CD14-positive monocyte (primary cell): ENCODE results near the gene POLR2B. TPM values are rescaled to one million over a fixed set of nuclear protein-coding genes. Genes with fewer than 3 reads are reported as not detected.
A peak's percentile ranks its signal among the peaks of the same experiment; 100 is the strongest.

ENCODE experiments used
- DNase-seq, 3 donors: peaks; one replicate each; pipeline ENCODE4 v3.0.0-alpha.2; 2011 to 2022
- H2AFZ ChIP-seq: 2 replicates; pipeline ENCODE4 v1.6.0; 2012; ENCODE audit warnings: mild to moderate bottlenecking, low read depth, low read length, inconsistent platforms; ENCODE audit not compliant: insufficient read depth, poor library complexity, severe bottlenecking
- H3K27ac ChIP-seq, 2 donors: 1 replicate in 1 of 2; 2 replicates in 1 of 2; pipeline ENCODE4 v1.5.1; 2012 to 2013; ENCODE audit warnings: low read length in 2 of 2, control low read depth in 1 of 2, inconsistent platforms in 1 of 2, low read depth in 1 of 2, mild to moderate bottlenecking in 1 of 2
- H3K27me3 ChIP-seq, 2 donors: one replicate each; pipeline versions ENCODE4 v1.6.0 to v1.6.1; 2011 to 2013; ENCODE audit warnings: low read length in 2 of 2; ENCODE audit not compliant: control insufficient read depth in 2 of 2, insufficient read depth in 2 of 2
- H3K36me3 ChIP-seq, 2 donors: replicated peaks in 1 of 2; 1 replicate in 1 of 2; 2 replicates in 1 of 2; pipeline versions ENCODE4 v1.5.1 to v1.6.1; 2012 to 2013; ENCODE audit warnings: low read length in 2 of 2, control low read depth in 1 of 2, inconsistent platforms in 1 of 2, mild to moderate bottlenecking in 1 of 2; ENCODE audit not compliant: insufficient read depth in 2 of 2, control insufficient read depth in 1 of 2
- H3K4me1 ChIP-seq, 2 donors: 1 replicate in 1 of 2; 2 replicates in 1 of 2; pipeline versions ENCODE4 v1.5.1 to v1.6.1; 2012 to 2013; ENCODE audit warnings: low read length in 2 of 2, control low read depth in 1 of 2, inconsistent platforms in 1 of 2, mild to moderate bottlenecking in 1 of 2, moderate library complexity in 1 of 2; ENCODE audit not compliant: insufficient read depth in 2 of 2, control insufficient read depth in 1 of 2
- H3K4me2 ChIP-seq: replicated peaks from 2 replicates; pipeline ENCODE3; 2012; ENCODE audit warnings: low read length, moderate library complexity, mild to moderate bottlenecking; ENCODE audit not compliant: poor library complexity, severe bottlenecking; ENCODE audit errors: extremely low read depth
- H3K4me3 ChIP-seq, 3 experiments: fragments of 200-600 bp in 1 of 3; sonication (generic) in 1 of 3; replicated peaks in 1 of 3; 1 replicate in 2 of 3; 2 replicates in 1 of 3; pipeline ENCODE4 v1.5.1; 2011 to 2013; ENCODE audit warnings: low read length in 3 of 3, mild to moderate bottlenecking in 3 of 3, control low read depth in 2 of 3, low read depth in 2 of 3, inconsistent platforms in 1 of 3, moderate library complexity in 1 of 3
- H3K79me2 ChIP-seq: 2 replicates; pipeline ENCODE4 v1.6.0; 2012; ENCODE audit warnings: mild to moderate bottlenecking, control low read depth, inconsistent platforms, low read length, moderate library complexity; ENCODE audit not compliant: insufficient read depth
- H3K9ac ChIP-seq: 2 replicates; pipeline ENCODE4 v1.6.0; 2017; ENCODE audit warnings: low read length, mild to moderate bottlenecking; ENCODE audit not compliant: insufficient read depth, poor library complexity, severe bottlenecking
- H3K9me3 ChIP-seq, 2 donors: replicated peaks in 1 of 2; 1 replicate in 1 of 2; 2 replicates in 1 of 2; pipeline versions ENCODE4 v1.5.1 to v1.6.1; 2012 to 2013; ENCODE audit warnings: low read length in 2 of 2, control low read depth in 1 of 2; ENCODE audit not compliant: control insufficient read depth in 1 of 2, insufficient read depth in 1 of 2
- H4K20me1 ChIP-seq: 2 replicates; pipeline ENCODE4 v1.6.0; 2012; ENCODE audit warnings: mild to moderate bottlenecking, low read length, control low read depth, moderate library complexity; ENCODE audit not compliant: insufficient read depth
- H3K27ac Mint-ChIP-seq, 7 donors: one replicate each; pipeline ENCODE4 v1.8.0; 2020; ENCODE audit warnings: mild to moderate bottlenecking in 7 of 7, mixed read lengths in 7 of 7, moderate library complexity in 6 of 7, inconsistent platforms in 2 of 7
- H3K27me3 Mint-ChIP-seq, 3 donors: one replicate each; pipeline ENCODE4 v1.8.0; 2021 to 2022; ENCODE audit warnings: low read depth in 3 of 3, mild to moderate bottlenecking in 3 of 3, mixed read lengths in 3 of 3, moderate library complexity in 3 of 3, inconsistent platforms in 1 of 3
- H3K36me3 Mint-ChIP-seq, 2 donors: one replicate each; pipeline ENCODE4 v1.8.0; 2020; ENCODE audit warnings: mixed read lengths in 2 of 2, inconsistent platforms in 1 of 2, mild to moderate bottlenecking in 1 of 2
- H3K4me1 Mint-ChIP-seq: one replicate; pipeline ENCODE4 v1.8.0; 2020; ENCODE audit warnings: mild to moderate bottlenecking, mixed read lengths
- H3K4me3 Mint-ChIP-seq, 2 donors: one replicate each; pipeline ENCODE4 v1.8.0; 2020; ENCODE audit warnings: mild to moderate bottlenecking in 2 of 2, mixed read lengths in 2 of 2, moderate library complexity in 1 of 2
- H3K9me3 Mint-ChIP-seq, 7 donors: one replicate each; pipeline ENCODE4 v1.8.0; 2020 to 2022; ENCODE audit warnings: mixed read lengths in 7 of 7, mild to moderate bottlenecking in 6 of 7, moderate library complexity in 6 of 7, inconsistent platforms in 2 of 7
- WGBS: methylation state at CpG from one replicate; pipeline ENCODE4 v1.1.5; 2013; ENCODE audit warnings: missing lambda C conversion rate; ENCODE audit not compliant: insufficient coverage; 5-methylcytosine and 5-hydroxymethylcytosine counted together
- intact Hi-C, 2 donors: fragments of 100-400 bp; cut with micrococcal nuclease; formaldehyde crosslinking; loops; one replicate each; pipeline versions ENCODE4 v1.15.0 to v1.15.1; 2023
- polyA plus RNA-seq, 3 donors: library from polyadenylated mRNA; depleted of rRNA in 1 of 3; unstranded in 2 of 3; stranded (reverse) in 1 of 3; fragments of 300-500 nt in 2 of 3; fragments of >200 nt in 1 of 3; fragmentation: Illumina TruSeq in 2 of 3; gene quantifications; 1 replicate in 2 of 3; 2 replicates in 1 of 3; pipeline ENCODE4 v1.2.3, GENCODE V29; 2012 to 2021
- TF ChIP-seq, protein P1 (sequence below): fragments of 200-600 bp; IDR thresholded peaks from one replicate; pipeline ENCODE4 v1.8.0; 2022; ENCODE audit warnings: antibody characterized with exemption, mild to moderate bottlenecking

The POLR2B gene
- polyA plus RNA-seq, 3 donors = 29.0 to 42.1 (median 36.1) TPM

DNA sequence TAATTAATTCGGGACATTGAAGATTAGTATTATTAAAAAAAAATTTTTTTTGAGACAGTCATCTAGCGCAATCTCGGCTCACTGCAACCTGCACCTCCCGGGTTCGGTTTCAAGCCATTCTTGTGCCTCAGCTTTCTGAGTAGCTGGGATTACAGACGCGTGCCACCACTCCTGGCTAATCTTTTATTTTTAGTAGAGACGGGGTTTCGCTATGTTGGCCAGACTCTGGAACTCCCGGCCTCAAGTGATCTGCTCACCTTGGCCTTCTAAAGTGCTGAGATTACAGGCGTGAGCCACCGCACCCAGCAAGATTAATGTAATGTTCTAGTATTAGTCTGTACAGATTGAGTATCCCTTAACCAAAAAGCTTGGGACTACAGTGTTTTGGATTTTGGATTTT, 38.3 kb upstream of the POLR2B start:
- Mint-ChIP-seq H3K36me3 (peaks cover 17 to 38% of the 10 kb centered on the region in 2 donors), H3K27me3 (no peaks in the 10 kb centered on the region), H3K9me3 (peaks cover 0 to 4% (median 0%) of the 10 kb centered on the region in 7 donors), H3K4me1 (no peaks in the 10 kb centered on the region), H3K27ac (peak overlapping the region in 1 of 7 donors; percentile 68), H3K4me3 (no peak overlapping the region)
- Histone ChIP-seq H3K4me3 (no peak overlapping the region), H3K9ac (no peak overlapping the region), H3K27me3 (no peaks in the 10 kb centered on the region), H4K20me1 (no peaks in the 10 kb centered on the region), H3K4me2 (no peak overlapping the region), H3K27ac (no peak overlapping the region), H3K79me2 (no peaks in the 10 kb centered on the region), H2AFZ (no peak overlapping the region), H3K9me3 (no peaks in the 10 kb centered on the region), H3K4me1 (no peaks in the 10 kb centered on the region), H3K36me3 (peaks cover 4 to 34% of the 10 kb centered on the region in 2 donors)
- TF ChIP-seq, protein P1, sequence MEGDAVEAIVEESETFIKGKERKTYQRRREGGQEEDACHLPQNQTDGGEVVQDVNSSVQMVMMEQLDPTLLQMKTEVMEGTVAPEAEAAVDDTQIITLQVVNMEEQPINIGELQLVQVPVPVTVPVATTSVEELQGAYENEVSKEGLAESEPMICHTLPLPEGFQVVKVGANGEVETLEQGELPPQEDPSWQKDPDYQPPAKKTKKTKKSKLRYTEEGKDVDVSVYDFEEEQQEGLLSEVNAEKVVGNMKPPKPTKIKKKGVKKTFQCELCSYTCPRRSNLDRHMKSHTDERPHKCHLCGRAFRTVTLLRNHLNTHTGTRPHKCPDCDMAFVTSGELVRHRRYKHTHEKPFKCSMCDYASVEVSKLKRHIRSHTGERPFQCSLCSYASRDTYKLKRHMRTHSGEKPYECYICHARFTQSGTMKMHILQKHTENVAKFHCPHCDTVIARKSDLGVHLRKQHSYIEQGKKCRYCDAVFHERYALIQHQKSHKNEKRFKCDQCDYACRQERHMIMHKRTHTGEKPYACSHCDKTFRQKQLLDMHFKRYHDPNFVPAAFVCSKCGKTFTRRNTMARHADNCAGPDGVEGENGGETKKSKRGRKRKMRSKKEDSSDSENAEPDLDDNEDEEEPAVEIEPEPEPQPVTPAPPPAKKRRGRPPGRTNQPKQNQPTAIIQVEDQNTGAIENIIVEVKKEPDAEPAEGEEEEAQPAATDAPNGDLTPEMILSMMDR = no peak
- WGBS = 100% methylated on average over 5 of the region's 12 CpGs
- intact Hi-C loops = no loop called here
- DNase-seq = no peak

DNA sequence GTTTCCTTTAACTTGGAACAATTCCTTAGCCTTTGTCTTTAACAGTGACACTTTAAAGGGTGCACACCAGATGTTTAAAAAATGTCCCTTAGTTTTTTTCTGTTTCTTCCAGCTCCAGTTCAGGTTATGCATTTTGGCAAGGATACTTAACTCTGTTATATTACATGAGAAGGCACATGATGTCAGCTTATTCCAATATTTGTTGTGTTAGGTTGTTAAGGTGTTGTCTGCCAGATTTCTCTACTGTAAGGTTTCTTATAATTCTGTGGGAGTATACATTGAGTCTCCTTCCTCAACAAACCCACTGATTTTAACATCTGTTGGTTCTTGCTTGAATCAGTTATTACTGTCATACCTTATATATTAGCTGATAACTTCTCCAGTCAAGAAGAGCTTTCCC, 37.7 kb upstream of the POLR2B start:
- TF ChIP-seq, protein P1 = no peak
- Histone ChIP-seq H3K27ac (no peak overlapping the region), H3K27me3 (no peaks in the 10 kb centered on the region), H3K4me3 (no peak overlapping the region), H3K79me2 (no peaks in the 10 kb centered on the region), H2AFZ (no peak overlapping the region), H3K4me1 (no peaks in the 10 kb centered on the region), H3K9me3 (no peaks in the 10 kb centered on the region), H3K9ac (no peak overlapping the region), H3K36me3 (peaks cover 4 to 31% of the 10 kb centered on the region in 2 donors), H3K4me2 (no peak overlapping the region), H4K20me1 (no peaks in the 10 kb centered on the region)
- Mint-ChIP-seq H3K4me1 (no peaks in the 10 kb centered on the region), H3K27me3 (no peaks in the 10 kb centered on the region), H3K36me3 (peaks cover 17 to 38% of the 10 kb centered on the region in 2 donors), H3K4me3 (no peak overlapping the region), H3K27ac (no peak overlapping the region), H3K9me3 (peaks cover 0 to 4% (median 0%) of the 10 kb centered on the region in 7 donors)
- intact Hi-C loops = no loop called here
- no peak for DNase-seq
